Uterus (tissue), 2 donors: ENCODE results near the gene ERMN.

Experiments
- CTCF ChIP-seq, 4 experiments: fragments of 200-600 bp in 2 of 4; fragments of 450-650 bp in 2 of 4; sonication (generic) in 2 of 4; IDR thresholded peaks; one replicate each; pipeline ENCODE4 v1.5.1; 2016 to 2019; ENCODE audit warnings: antibody characterized with exemption in 4 of 4, mild to moderate bottlenecking in 2 of 4, moderate library complexity in 1 of 4
- POLR2A ChIP-seq, 2 donors: fragments of 450-650 bp; IDR thresholded peaks; one replicate each; pipeline ENCODE4 v1.6.1; 2016; ENCODE audit warnings: antibody characterized with exemption in 2 of 2, mild to moderate bottlenecking in 1 of 2, moderate library complexity in 1 of 2

GRCh38 chr2:157319795-157320194, 5.8 kb downstream of the ERMN start:
- TF ChIP-seq CTCF (IDR thresholded peaks at IDR 0.05), result no peak
- TF ChIP-seq POLR2A (IDR thresholded peaks at IDR 0.05), result no peak
